T-helper 2 cell treated with Interferon-gamma antibody and Interleukin-4, amounts not matched to agents 5 μg/mL and 100 μg/mL, for 36 hours (primary cell): ENCODE data around the gene RAB11A.

ENCODE experiments used
- DNase-seq: peaks from one replicate; pipeline ENCODE4 v3.0.0; 2021; ENCODE audit warnings: low spot score
- H3K27ac Mint-ChIP-seq: one replicate; pipeline ENCODE4 v1.8.0; 2021; ENCODE audit warnings: mild to moderate bottlenecking, mixed read lengths
- H3K27me3 Mint-ChIP-seq: one replicate; pipeline ENCODE4 v1.8.0; 2021; ENCODE audit warnings: low read depth, mixed read lengths
- H3K36me3 Mint-ChIP-seq: one replicate; pipeline ENCODE4 v1.8.0; 2021; ENCODE audit warnings: low read depth, mixed read lengths
- H3K4me1 Mint-ChIP-seq: one replicate; pipeline ENCODE4 v1.8.0; 2021; ENCODE audit warnings: low read depth, mixed read lengths
- H3K4me3 Mint-ChIP-seq: one replicate; pipeline ENCODE4 v1.8.0; 2022; ENCODE audit warnings: mild to moderate bottlenecking, moderate library complexity, mixed read lengths
- H3K9me3 Mint-ChIP-seq: one replicate; pipeline ENCODE4 v1.8.0; 2021; ENCODE audit warnings: mixed read lengths

RAB11A gene

DNA sequence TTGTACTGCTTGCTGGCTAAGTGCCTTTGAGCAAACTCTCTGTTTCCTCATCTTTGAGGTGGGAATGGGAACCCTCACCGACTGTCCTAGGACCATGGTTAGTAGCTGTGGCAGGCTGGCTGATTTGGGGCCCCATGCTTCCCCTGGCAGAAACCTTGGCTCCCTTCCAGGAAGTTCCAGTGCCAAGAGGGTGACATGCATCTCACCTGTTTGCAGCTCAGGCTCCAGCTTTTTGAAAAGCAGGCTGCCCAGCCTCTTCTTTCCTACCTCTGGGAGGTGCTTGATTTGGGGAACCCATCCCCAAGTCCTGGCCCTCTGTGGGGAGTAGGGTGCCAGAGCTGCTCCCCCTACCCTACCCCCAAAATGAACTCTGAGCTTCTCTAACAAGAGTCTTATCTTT lies 50.8 kb downstream of the RAB11A start:
- no peaks in the 10 kb centered on the region for H3K36me3 Mint-ChIP-seq
- H3K27ac Mint-ChIP-seq, result no peak overlapping the region
- peaks cover 21% of the 10 kb centered on the region for H3K4me1 Mint-ChIP-seq
- H3K4me3 Mint-ChIP-seq, result no peak overlapping the region
- H3K9me3 Mint-ChIP-seq, result no peaks in the 10 kb centered on the region
- DNase-seq, result no peak
- no peaks in the 10 kb centered on the region for H3K27me3 Mint-ChIP-seq

DNA sequence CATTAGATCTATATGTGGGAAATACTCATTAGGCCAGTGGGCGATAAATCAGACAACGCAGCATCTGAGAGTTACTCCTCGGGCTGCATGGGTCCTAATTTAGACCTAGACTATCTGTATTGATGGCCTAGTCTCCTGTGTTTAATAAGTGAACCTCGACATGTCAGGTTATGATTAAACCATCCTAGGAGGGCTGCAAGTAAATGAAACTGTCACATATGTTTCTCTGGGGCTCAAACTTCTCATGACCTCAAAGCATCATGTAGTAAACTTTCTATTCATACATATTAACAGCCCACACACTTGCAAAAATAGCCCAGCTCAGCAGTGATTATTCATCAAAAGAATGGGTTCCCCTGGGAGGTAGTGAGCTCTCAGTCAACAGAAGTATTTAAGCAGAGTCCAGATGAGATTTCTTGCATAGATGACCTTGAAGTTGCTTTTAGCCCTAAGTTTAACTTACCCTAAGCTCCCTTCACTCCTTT lies 51.6 kb downstream of the RAB11A start:
- H3K27me3 Mint-ChIP-seq, result no peaks in the 10 kb centered on the region
- no peak overlapping the region for H3K4me3 Mint-ChIP-seq
- no peak overlapping the region for H3K27ac Mint-ChIP-seq
- peaks cover 21% of the 10 kb centered on the region for H3K4me1 Mint-ChIP-seq
- H3K9me3 Mint-ChIP-seq, result no peaks in the 10 kb centered on the region
- no peak for DNase-seq
- no peaks in the 10 kb centered on the region for H3K36me3 Mint-ChIP-seq

GRCh38 chr15:65921780-65922179 lies 52.5 kb downstream of the RAB11A start:
- Mint-ChIP-seq H3K4me1 (peaks cover 15% of the 10 kb centered on the region), H3K9me3 (no peaks in the 10 kb centered on the region), H3K36me3 (no peaks in the 10 kb centered on the region), H3K27me3 (no peaks in the 10 kb centered on the region), H3K4me3 (no peak overlapping the region), H3K27ac (no peak overlapping the region)
- DNase-seq, result no peak

GRCh38 chr15:65922621-65923020 lies 53.3 kb downstream of the RAB11A start:
- Mint-ChIP-seq H3K27ac (no peak overlapping the region), H3K4me1 (peaks cover 7% of the 10 kb centered on the region), H3K27me3 (no peaks in the 10 kb centered on the region), H3K4me3 (no peak overlapping the region), H3K36me3 (no peaks in the 10 kb centered on the region), H3K9me3 (no peaks in the 10 kb centered on the region)
- DNase-seq, result no peak

DNA sequence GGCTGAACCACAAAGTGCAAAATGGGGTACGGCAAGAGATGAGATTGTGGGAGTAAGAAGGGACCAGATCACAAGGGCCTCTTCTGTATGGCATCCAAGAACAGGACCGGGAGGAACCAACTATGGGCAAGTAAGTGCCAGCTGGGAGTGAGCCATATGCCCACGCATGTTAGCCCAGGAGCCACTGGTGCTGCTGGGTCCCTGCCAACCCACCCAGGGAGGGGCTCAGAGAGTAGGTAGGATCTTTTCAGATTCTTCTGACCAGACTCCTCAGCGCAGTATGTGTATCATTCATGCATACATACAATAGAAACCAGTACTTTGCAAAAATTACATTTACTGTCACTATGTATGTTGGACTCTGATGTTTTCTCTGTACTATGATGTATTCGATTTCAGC lies 54.0 kb downstream of the RAB11A start:
- H3K27ac Mint-ChIP-seq, result no peak overlapping the region
- no peaks in the 10 kb centered on the region for H3K9me3 Mint-ChIP-seq
- no peak overlapping the region for H3K4me3 Mint-ChIP-seq
- no peaks in the 10 kb centered on the region for H3K27me3 Mint-ChIP-seq
- H3K36me3 Mint-ChIP-seq, result no peaks in the 10 kb centered on the region
- DNase-seq, result no peak
- peaks cover 4% of the 10 kb centered on the region for H3K4me1 Mint-ChIP-seq

- H3K4me3 Mint-ChIP-seq, result no peak overlapping the region
- no peaks in the 10 kb centered on the region for H3K27me3 Mint-ChIP-seq
- H3K4me1 Mint-ChIP-seq, result no peaks in the 10 kb centered on the region
- H3K9me3 Mint-ChIP-seq, result no peaks in the 10 kb centered on the region
- no peak for DNase-seq
- H3K27ac Mint-ChIP-seq, result no peak overlapping the region
- H3K36me3 Mint-ChIP-seq, result no peaks in the 10 kb centered on the region
Observed at GRCh38 chr15:65924004-65924403, 54.7 kb downstream of the RAB11A start.

- Mint-ChIP-seq H3K27ac (no peak overlapping the region), H3K36me3 (no peaks in the 10 kb centered on the region), H3K9me3 (no peaks in the 10 kb centered on the region), H3K4me3 (no peak overlapping the region), H3K4me1 (no peaks in the 10 kb centered on the region), H3K27me3 (no peaks in the 10 kb centered on the region)
- DNase-seq, result no peak
Observed at GRCh38 chr15:65925338-65925737, 56.0 kb downstream of the RAB11A start.

DNA sequence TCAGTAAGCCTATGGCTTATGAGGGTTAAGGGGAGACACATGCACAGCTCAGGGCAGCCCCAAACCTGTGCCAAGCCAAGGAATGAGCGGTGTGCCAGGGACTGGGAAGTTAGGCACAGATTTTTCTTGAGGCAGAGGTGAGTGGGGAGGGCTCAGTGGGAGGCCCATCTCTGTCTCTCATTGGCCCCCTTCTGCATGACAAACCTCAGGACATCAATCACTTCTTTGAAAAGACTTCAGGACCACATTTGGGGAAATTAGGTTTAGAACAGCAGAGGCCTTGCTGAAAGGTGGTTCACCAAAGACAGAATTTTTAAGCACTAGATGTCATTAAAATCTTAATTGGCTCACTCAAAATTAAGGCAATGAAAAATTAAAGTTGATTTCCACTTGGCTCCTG lies 57.2 kb downstream of the RAB11A start:
- H3K27ac Mint-ChIP-seq, result no peak overlapping the region
- H3K27me3 Mint-ChIP-seq, result no peaks in the 10 kb centered on the region
- DNase-seq, result no peak
- H3K36me3 Mint-ChIP-seq, result no peaks in the 10 kb centered on the region
- no peaks in the 10 kb centered on the region for H3K9me3 Mint-ChIP-seq
- no peak overlapping the region for H3K4me3 Mint-ChIP-seq
- H3K4me1 Mint-ChIP-seq, result no peaks in the 10 kb centered on the region

DNA sequence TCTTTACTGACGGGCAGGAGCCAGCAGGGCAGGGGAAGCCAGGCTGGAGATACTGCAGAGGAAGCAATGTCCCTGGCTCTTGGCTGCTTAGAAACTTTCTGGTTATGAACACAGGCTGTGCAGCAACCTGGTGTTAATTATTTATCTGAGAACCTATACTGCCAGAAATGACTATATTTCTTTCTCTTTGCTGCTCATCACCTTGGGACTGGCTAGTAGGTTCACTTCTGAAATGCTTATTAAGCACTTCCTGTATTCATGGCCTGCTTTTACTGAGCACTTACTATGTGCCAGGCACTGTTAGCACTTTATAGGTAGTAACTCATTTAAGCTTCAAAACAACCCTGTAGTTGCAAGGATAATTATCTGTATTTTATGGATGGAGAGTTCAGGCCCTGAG lies 57.6 kb downstream of the RAB11A start:
- H3K4me3 Mint-ChIP-seq, result no peak overlapping the region
- no peaks in the 10 kb centered on the region for H3K36me3 Mint-ChIP-seq
- no peak overlapping the region for H3K27ac Mint-ChIP-seq
- H3K4me1 Mint-ChIP-seq, result no peaks in the 10 kb centered on the region
- no peaks in the 10 kb centered on the region for H3K27me3 Mint-ChIP-seq
- no peak for DNase-seq
- H3K9me3 Mint-ChIP-seq, result no peaks in the 10 kb centered on the region

- Mint-ChIP-seq H3K9me3 (no peaks in the 10 kb centered on the region), H3K27ac (no peak overlapping the region), H3K36me3 (no peaks in the 10 kb centered on the region), H3K4me1 (no peaks in the 10 kb centered on the region), H3K4me3 (no peak overlapping the region), H3K27me3 (no peaks in the 10 kb centered on the region)
- no peak for DNase-seq
Observed at GRCh38 chr15:65927545-65927944, 58.3 kb downstream of the RAB11A start.

GRCh38 chr15:65929573-65929972 lies 60.3 kb downstream of the RAB11A start:
- no peak overlapping the region for H3K27ac Mint-ChIP-seq
- no peak for DNase-seq
- H3K36me3 Mint-ChIP-seq, result no peaks in the 10 kb centered on the region

DNA sequence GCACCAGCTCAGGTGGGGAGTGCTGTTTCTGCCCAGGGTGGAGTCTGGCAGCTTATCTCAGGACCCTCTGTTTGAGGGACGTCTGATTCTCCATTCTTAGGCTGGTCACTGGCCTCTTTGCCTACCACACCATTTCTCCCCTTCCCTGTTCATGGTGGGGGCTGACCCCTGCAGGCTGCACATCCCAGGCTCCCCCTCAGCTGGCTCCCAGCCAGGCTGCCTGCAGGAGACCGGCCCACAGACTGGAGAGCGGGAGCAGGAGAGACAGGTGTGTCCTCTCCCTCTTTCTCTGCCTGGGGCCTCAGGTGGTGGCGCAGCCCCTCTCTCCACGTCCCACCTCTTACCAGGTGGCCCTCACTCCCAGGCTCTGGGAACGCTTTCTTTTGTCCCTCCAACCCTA lies 60.8 kb downstream of the RAB11A start:
- Mint-ChIP-seq H3K4me1 (no peaks in the 10 kb centered on the region), H3K9me3 (no peaks in the 10 kb centered on the region), H3K27ac (no peak overlapping the region), H3K27me3 (no peaks in the 10 kb centered on the region), H3K36me3 (no peaks in the 10 kb centered on the region), H3K4me3 (no peak overlapping the region)
- no peak for DNase-seq

More at GRCh38 chr15:65929573-65929972, 60.3 kb downstream of the RAB11A start:
- no peaks in the 10 kb centered on the region for H3K4me1 Mint-ChIP-seq
- H3K9me3 Mint-ChIP-seq, result no peaks in the 10 kb centered on the region
- no peaks in the 10 kb centered on the region for H3K27me3 Mint-ChIP-seq
- no peak overlapping the region for H3K4me3 Mint-ChIP-seq

DNA sequence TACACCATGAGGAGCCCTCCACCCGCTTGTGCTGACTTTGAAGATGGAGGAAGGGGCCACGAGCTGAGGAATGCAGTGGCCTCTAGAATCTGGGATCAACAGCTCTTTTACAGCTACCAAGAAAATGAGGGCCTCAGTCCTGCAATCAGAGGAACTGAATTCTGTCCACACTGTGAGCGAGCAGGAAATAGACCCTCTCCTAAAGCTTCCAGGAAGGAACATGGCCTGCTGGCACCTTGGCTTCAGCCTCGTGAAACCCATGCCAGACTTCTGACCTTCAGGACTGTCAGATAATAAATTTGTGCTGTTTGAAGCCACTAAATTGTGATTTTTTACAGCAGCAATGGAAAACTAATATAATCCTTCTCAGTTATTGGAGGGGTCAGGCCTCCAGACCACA lies 61.9 kb downstream of the RAB11A start:
- no peaks in the 10 kb centered on the region for H3K4me1 Mint-ChIP-seq
- no peak overlapping the region for H3K4me3 Mint-ChIP-seq
- DNase-seq, result no peak
- H3K36me3 Mint-ChIP-seq, result no peaks in the 10 kb centered on the region
- H3K27ac Mint-ChIP-seq, result no peak overlapping the region
- no peaks in the 10 kb centered on the region for H3K27me3 Mint-ChIP-seq
- H3K9me3 Mint-ChIP-seq, result no peaks in the 10 kb centered on the region

DNA sequence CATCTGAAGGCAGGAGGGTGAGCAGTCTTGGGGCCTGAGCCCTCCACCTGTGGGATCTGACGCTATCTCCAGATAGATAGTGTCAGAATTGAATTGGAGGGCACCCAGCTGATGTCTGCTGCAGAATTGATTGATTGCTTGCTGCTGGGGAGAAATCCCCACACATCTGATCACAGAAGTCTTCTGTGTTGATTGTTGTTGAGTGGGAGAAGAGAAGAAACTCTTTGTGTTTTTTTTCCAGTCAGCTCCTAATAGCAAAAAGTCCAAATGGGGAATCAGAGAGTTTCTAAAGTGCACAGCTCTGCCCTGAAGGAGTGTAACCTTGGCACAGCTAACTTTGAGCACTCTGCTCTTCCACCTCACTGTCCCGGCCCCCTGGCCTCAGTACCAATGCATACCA lies 66.1 kb downstream of the RAB11A start:
- Mint-ChIP-seq H3K27me3 (peaks cover 3% of the 10 kb centered on the region), H3K36me3 (no peaks in the 10 kb centered on the region), H3K4me1 (peaks cover 3% of the 10 kb centered on the region), H3K27ac (no peak overlapping the region), H3K4me3 (no peak overlapping the region), H3K9me3 (no peaks in the 10 kb centered on the region)
- DNase-seq, result no peak

DNA sequence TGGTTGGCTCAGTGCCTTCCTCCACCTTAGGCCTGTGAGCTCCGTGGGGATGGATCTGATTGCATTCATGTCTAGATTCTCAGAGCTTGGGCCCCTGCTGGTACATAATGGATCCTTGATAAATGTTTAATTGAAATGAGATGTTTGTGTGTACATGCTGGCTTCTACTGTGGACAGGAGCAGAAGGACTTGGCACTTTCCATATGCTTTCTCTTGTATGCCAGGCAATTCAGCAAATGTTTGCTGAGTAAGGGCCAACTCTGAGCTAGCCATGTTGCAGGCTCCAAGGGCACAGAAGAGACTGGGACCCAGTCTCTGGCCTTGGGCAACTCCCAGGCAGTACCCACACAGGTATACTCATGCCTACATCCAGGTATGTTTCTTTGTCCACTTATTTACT lies 67.0 kb downstream of the RAB11A start:
- peaks cover 3% of the 10 kb centered on the region for H3K27me3 Mint-ChIP-seq

More for the DNA sequence above, 67.0 kb downstream of the RAB11A start:
- peaks cover 3% of the 10 kb centered on the region for H3K4me1 Mint-ChIP-seq
- H3K36me3 Mint-ChIP-seq, result no peaks in the 10 kb centered on the region
- H3K9me3 Mint-ChIP-seq, result no peaks in the 10 kb centered on the region
- H3K4me3 Mint-ChIP-seq, result no peak overlapping the region
- no peak overlapping the region for H3K27ac Mint-ChIP-seq
- DNase-seq, result no peak
